ENCODE measurements around the gene FBXW5. TPM values are rescaled to one million over a fixed set of nuclear protein-coding genes. Genes with fewer than 3 reads are reported as not detected.

FBXW5 gene
- total and polyA plus RNA-seq, 2 experiments from 2014 or later = 27.0 to 111 TPM

DNA sequence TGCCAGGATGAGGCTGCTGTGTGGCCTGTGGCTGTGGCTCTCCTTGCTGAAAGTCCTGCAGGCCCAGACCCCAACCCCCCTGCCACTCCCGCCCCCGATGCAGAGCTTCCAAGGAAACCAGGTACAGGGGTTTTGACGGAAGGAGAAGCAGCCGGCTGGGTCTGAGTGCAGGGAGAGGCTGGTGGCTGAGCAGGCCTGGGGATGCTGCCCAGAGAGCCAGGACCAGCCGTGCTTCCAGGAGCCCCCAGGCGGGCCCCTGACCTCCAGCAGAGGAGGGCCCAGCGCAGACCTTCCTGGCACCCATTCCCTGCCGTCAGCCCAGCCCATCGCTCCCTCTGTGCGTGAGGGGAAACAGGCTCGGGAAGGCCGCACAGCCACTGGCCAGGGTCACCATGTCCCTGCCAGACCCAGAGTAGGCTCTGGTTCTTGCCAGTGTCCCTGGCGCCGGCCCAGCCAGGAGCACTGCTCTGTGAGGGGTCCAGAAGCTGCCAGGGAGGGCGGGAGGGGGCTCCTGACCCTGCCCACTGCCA lies 7.8 kb upstream of the FBXW5 start:
- H3K27me3 Mint-ChIP-seq (ENCODE audit: insufficient read depth, low read depth, poor library complexity) = peaks cover 4% of the 10 kb centered on the region
- Histone ChIP-seq H3K4me1 (ENCODE audit: insufficient read depth) (peaks cover 9% of the 10 kb centered on the region), H3K27ac (ENCODE audit: low read depth) (no peak overlapping the region), H4K20me1 (replicated peaks; ENCODE audit: insufficient read depth) (no peaks in the 10 kb centered on the region), H3K27me3 (ENCODE audit: insufficient read depth) (no peaks in the 10 kb centered on the region), H3K79me2 (replicated peaks; ENCODE audit: insufficient read depth) (no peaks in the 10 kb centered on the region), H3K9me2 (ENCODE audit: insufficient read depth) (0 out of 2 replicates have a peak, but pooled peaks cover 6% of the 10 kb centered on the region), H3K36me3 (ENCODE audit: insufficient read depth) (no peaks in the 10 kb centered on the region), H3K4me2 (no peak overlapping the region), H3F3A (replicated peaks; ENCODE audit: low read depth) (no peaks in the 10 kb centered on the region; the same call in 1 of the 2 replicates), H3K4me3 (no peak overlapping the region), H2AFZ (no peak overlapping the region)
- TF ChIP-seq EZH2phosphoT487 (IDR thresholded peaks at IDR 0.05; ENCODE audit: unreplicated experiment) (no peak), JUNB (IDR thresholded peaks at IDR 0.05; ENCODE audit: unreplicated experiment) (no peak)
- TF ChIP-seq, protein P1, sequence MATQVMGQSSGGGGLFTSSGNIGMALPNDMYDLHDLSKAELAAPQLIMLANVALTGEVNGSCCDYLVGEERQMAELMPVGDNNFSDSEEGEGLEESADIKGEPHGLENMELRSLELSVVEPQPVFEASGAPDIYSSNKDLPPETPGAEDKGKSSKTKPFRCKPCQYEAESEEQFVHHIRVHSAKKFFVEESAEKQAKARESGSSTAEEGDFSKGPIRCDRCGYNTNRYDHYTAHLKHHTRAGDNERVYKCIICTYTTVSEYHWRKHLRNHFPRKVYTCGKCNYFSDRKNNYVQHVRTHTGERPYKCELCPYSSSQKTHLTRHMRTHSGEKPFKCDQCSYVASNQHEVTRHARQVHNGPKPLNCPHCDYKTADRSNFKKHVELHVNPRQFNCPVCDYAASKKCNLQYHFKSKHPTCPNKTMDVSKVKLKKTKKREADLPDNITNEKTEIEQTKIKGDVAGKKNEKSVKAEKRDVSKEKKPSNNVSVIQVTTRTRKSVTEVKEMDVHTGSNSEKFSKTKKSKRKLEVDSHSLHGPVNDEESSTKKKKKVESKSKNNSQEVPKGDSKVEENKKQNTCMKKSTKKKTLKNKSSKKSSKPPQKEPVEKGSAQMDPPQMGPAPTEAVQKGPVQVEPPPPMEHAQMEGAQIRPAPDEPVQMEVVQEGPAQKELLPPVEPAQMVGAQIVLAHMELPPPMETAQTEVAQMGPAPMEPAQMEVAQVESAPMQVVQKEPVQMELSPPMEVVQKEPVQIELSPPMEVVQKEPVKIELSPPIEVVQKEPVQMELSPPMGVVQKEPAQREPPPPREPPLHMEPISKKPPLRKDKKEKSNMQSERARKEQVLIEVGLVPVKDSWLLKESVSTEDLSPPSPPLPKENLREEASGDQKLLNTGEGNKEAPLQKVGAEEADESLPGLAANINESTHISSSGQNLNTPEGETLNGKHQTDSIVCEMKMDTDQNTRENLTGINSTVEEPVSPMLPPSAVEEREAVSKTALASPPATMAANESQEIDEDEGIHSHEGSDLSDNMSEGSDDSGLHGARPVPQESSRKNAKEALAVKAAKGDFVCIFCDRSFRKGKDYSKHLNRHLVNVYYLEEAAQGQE (IDR thresholded peaks at IDR 0.05; ENCODE audit: unreplicated experiment) = no peak
- H3K4me3 Mint-ChIP-seq = no peak overlapping the region
- no peaks in the 10 kb centered on the region; the same call in 2 of the 3 replicates for H3K36me3 Mint-ChIP-seq (ENCODE audit: low read depth)
- DNase-seq (ENCODE audit: low spot score) (no peak), ATAC-seq (no peak)
- no peak overlapping the region for H3K27ac Mint-ChIP-seq
- peaks cover 4% of the 10 kb centered on the region; the same call in 2 of the 3 replicates for H3K9me3 Mint-ChIP-seq
- peaks cover 4% of the 10 kb centered on the region; the same call in 2 of the 3 replicates for H3K4me1 Mint-ChIP-seq

DNA sequence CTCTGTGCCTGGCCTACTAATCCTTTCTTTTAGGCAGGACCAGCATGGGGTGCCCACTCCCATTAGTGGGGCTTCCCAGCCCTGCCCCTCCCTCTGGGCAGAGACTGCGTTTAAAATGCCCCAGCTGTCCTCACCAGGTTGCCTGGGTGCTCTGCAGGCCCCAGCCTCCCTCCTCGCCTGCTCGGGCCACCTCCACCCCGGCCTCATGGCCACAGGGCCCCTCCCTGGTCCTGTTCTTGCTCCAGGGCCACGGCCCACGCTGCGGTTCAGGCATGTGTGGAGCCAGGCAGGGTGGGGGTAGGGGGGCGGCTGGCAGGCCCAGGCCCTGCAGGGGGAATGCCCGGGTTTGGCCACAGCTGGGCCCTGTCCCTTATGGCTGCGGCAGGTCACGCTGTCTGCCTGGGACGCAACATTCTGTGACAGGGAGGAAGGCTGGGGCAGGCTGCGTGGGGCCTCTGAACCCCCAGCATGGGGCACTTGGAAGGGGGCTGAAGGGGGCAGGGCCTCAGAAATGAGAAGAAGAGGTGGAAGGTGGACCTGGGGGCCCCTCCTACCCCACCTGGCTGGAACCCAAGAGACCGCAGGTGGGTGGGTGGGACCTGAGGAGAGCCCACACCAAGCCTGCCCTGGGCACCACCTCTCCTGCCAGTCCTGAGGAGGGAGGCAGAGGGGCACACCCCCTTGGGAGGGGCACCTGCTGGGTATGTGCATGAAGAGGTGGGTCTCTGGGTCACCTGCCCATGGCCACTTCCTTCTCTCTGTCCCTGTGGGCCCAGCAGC lies 7.2 kb upstream of the FBXW5 start, which contains the start of gene LCN12:
LCN12 (plus strand) TSS at position 733 of the 780 bp plus-strand sequence. CDS start 55 bp downstream, outside the sequence.
- Mint-ChIP-seq H3K36me3 (ENCODE audit: low read depth) (no peaks in the 10 kb centered on the region; the same call in 2 of the 3 replicates), H3K27ac (no peak within 1 kb of the TSS), H3K9me3 (peaks cover 3% of the 10 kb centered on the region; the same call in 2 of the 3 replicates), H3K27me3 (ENCODE audit: insufficient read depth, low read depth, poor library complexity) (peaks cover 4% of the 10 kb centered on the region), H3K4me1 (peaks cover 6% of the 10 kb centered on the region; the same call in 2 of the 3 replicates), H3K4me3 (no peak within 1 kb of the TSS)
- Histone ChIP-seq H3K27ac (ENCODE audit: low read depth) (no peak within 1 kb of the TSS), H3K4me1 (ENCODE audit: insufficient read depth) (peaks cover 9% of the 10 kb centered on the region), H3K9me2 (ENCODE audit: insufficient read depth) (0 out of 2 replicates have a peak, but pooled peaks cover 6% of the 10 kb centered on the region), H3K4me2 (no peak within 1 kb of the TSS), H3F3A (replicated peaks; ENCODE audit: low read depth) (no peaks in the 10 kb centered on the region; the same call in 1 of the 2 replicates), H3K27me3 (ENCODE audit: insufficient read depth) (no peaks in the 10 kb centered on the region), H3K4me3 (no peak within 1 kb of the TSS), H4K20me1 (replicated peaks; ENCODE audit: insufficient read depth) (no peaks in the 10 kb centered on the region), H2AFZ (no peak within 1 kb of the TSS), H3K36me3 (ENCODE audit: insufficient read depth) (no peaks in the 10 kb centered on the region), H3K79me2 (replicated peaks; ENCODE audit: insufficient read depth) (no peaks in the 10 kb centered on the region)
- DNase-seq (ENCODE audit: low spot score) = no peak
- no peak for ATAC-seq
- TF ChIP-seq NANOG (IDR thresholded peaks at IDR 0.05; ENCODE audit: borderline replicate concordance) (no peak), EZH2phosphoT487 (IDR thresholded peaks at IDR 0.05; ENCODE audit: unreplicated experiment) (no peak), JUNB (IDR thresholded peaks at IDR 0.05; ENCODE audit: unreplicated experiment) (no peak), STAT1 (IDR thresholded peaks at IDR 0.05; ENCODE audit: unreplicated experiment) (no peak), EZH2 (IDR thresholded peaks at IDR 0.05; ENCODE audit: low read depth, unreplicated experiment) (no peak)
